Right lobe of liver (tissue), 6 donors: ENCODE measurements around the gene BTF3. TPM values are rescaled to one million over a fixed set of nuclear protein-coding genes. Genes with fewer than 3 reads are reported as not detected.

ENCODE experiments used
- ATAC-seq, 4 donors: fragments of 200-7000 bp; cut with Tn5 transposase; one replicate each; pipeline ENCODE4 v1.9.1; 2020; ENCODE audit warnings: mild to moderate bottlenecking in 4 of 4, moderate library complexity in 4 of 4
- DNase-seq, 3 donors: peaks; one replicate each; pipeline ENCODE4 v3.0.0-alpha.2; 2020
- H3K27ac ChIP-seq, 3 donors: fragments of 200-600 bp; one replicate each; pipeline ENCODE4 v1.8.0; 2022
- H3K27me3 ChIP-seq, 2 donors: fragments of 200-600 bp; one replicate each; pipeline ENCODE4 v1.8.0; 2022
- H3K36me3 ChIP-seq, 4 donors: fragments of 200-600 bp; sonication (generic) in 1 of 4; one replicate each; pipeline versions ENCODE4 v1.5.1 to v1.8.0; 2017 to 2022; ENCODE audit warnings: control low read depth in 1 of 4
- H3K4me1 ChIP-seq, 4 donors: fragments of 200-600 bp; sonication (generic) in 1 of 4; one replicate each; pipeline versions ENCODE4 v1.5.1 to v1.8.0; 2017 to 2022; ENCODE audit warnings: control low read depth in 1 of 4
- H3K4me3 ChIP-seq, 3 donors: fragments of 200-600 bp; one replicate each; pipeline ENCODE4 v1.8.0; 2022
- H3K9me3 ChIP-seq, 4 donors: fragments of 200-600 bp; sonication (generic) in 1 of 4; one replicate each; pipeline versions ENCODE4 v1.5.1 to v1.8.0; 2017 to 2022; ENCODE audit warnings: control low read depth in 1 of 4
- CTCF ChIP-seq, 4 donors: fragments of 200-600 bp in 3 of 4; fragments of 450-650 bp in 1 of 4; IDR thresholded peaks; one replicate each; pipeline versions ENCODE4 v1.5.1 to v1.8.0; 2016 to 2022; ENCODE audit warnings: antibody characterized with exemption in 4 of 4, mild to moderate bottlenecking in 2 of 4
- POLR2A ChIP-seq: fragments of 450-650 bp; IDR thresholded peaks from one replicate; pipeline ENCODE4 v1.6.1; 2017; ENCODE audit warnings: antibody characterized with exemption, mild to moderate bottlenecking
- WGBS: methylation state at CpG from one replicate; pipeline ENCODE4 v1.1.6; 2018; ENCODE audit warnings: low coverage, low lambda C conversion rate; ENCODE audit not compliant: insufficient coverage; ENCODE audit errors: missing lambda C conversion rate; 5-methylcytosine and 5-hydroxymethylcytosine counted together
- intact Hi-C, 2 donors: fragments of 100-400 bp; cut with DNase I; formaldehyde crosslinking; loops; one replicate each; pipeline versions ENCODE4 v1.11.2 to v1.14.1; 2022
- long read RNA-seq: library from polyadenylated mRNA; unstranded; transcript quantifications from one replicate; pipeline ENCODE4 v2.0.0, GENCODE V29; 2019
- total RNA-seq, 6 experiments: library from RNA; depleted of rRNA in 2 of 6; stranded (reverse); fragments of >200 nt in 2 of 6; fragmentation: NEBNext Ultra II Directional in 3 of 6; extraction: Animal tissue kit (Norgen Biotek cat#: 25700) in 3 of 6; gene quantifications; one replicate each; pipeline versions ENCODE4 v1.1.0 to v1.2.4, GENCODE V29; 2016 to 2023
- donor health status: DM: no; HTN: yes; CAD: no.
- donor health status: DM: no; HTN: no; CAD: no.
- donor health status: DM: no; HTN: no; CAD: no.
- donor health status: DM: no; HTN: yes; CAD: no.
- donor health status: DM: no; HTN: yes; CAD: no.

BTF3 gene
- total RNA-seq = 100 to 1,000 TPM; 157 to 250 (median 198) TPM
- long read RNA-seq, transcript BTF3-201 (6 exons, 897 nt) = major isoform, 152 of 162 reads
- long read RNA-seq, partial matches to known transcripts = 3 of 162 reads
- long read RNA-seq, other reads (novel, unspliced or antisense) = 5 of 162 reads

GRCh38 chr5:73498057-73498992 lies at the start of gene BTF3:
TSS of gene BTF3 (plus strand) at chr5:73498442. CDS start at chr5:73498668, 226 bp downstream.
- H3K27me3 ChIP-seq = no peaks in the 10 kb centered on the region
- intact Hi-C loops = no loop called here
- H3K4me1 ChIP-seq = peaks cover 0 to 16% (median 8%) of the 10 kb centered on the region in 4 donors
- TF ChIP-seq CTCF (IDR thresholded peaks at IDR 0.05) (no peak), POLR2A (peak; percentile 74)
- peak; percentile 98 to 99 (median 98) for ATAC-seq
- H3K27ac ChIP-seq = peak within 1 kb of the TSS; percentile 79 to 93 (median 86)
- peak within 1 kb of the TSS; percentile 85 to 91 (median 89) for H3K4me3 ChIP-seq
- WGBS = 0% methylated on average over 17 of the region's 67 CpGs
- H3K36me3 ChIP-seq = peaks cover 0 to 15% (median 9%) of the 10 kb centered on the region in 4 donors
- peak; percentile 96 to 98 (median 97) for DNase-seq
- no peaks in the 10 kb centered on the region for H3K9me3 ChIP-seq

GRCh38 chr5:73448463-73449136 lies 49.6 kb upstream of the BTF3 start, which contains the start of gene FOXD1:
TSS of gene FOXD1 (minus strand) at chr5:73448777. CDS start at chr5:73448362, 415 bp downstream.
- ATAC-seq (peak; percentile 59 to 75 (median 66)), DNase-seq (peak in 1 of 3 donors; percentile 57)
- no peak for TF ChIP-seq CTCF (IDR thresholded peaks at IDR 0.05)
- no peak for TF ChIP-seq POLR2A
- Histone ChIP-seq H3K27ac (no peak within 1 kb of the TSS), H3K27me3 (peaks cover 32 to 65% of the 10 kb centered on the region in 2 donors), H3K4me1 (peaks cover 0 to 9% (median 3%) of the 10 kb centered on the region in 4 donors), H3K9me3 (no peaks in the 10 kb centered on the region), H3K4me3 (peak within 1 kb of the TSS in 2 of 3 donors; percentile 10 to 28), H3K36me3 (no peaks in the 10 kb centered on the region)
- WGBS = under 1% methylated on average over 25 of the region's 59 CpGs
- intact Hi-C loops = no loop called here

GRCh38 chr5:73450137-73450536 lies 48.1 kb upstream of the BTF3 start:
- ATAC-seq (no peak), DNase-seq (no peak)
- Histone ChIP-seq H3K27me3 (peaks cover 20 to 50% of the 10 kb centered on the region in 2 donors), H3K36me3 (no peaks in the 10 kb centered on the region), H3K4me1 (peaks cover 0 to 9% (median 3%) of the 10 kb centered on the region in 4 donors), H3K9me3 (no peaks in the 10 kb centered on the region), H3K27ac (no peak overlapping the region), H3K4me3 (no peak overlapping the region)
- TF ChIP-seq POLR2A = no peak
- no peak for TF ChIP-seq CTCF (IDR thresholded peaks at IDR 0.05)
- intact Hi-C loops = no loop called here
- 11% methylated on average over 7 of the region's 7 CpGs for WGBS

GRCh38 chr5:73450672-73451223 lies 47.5 kb upstream of the BTF3 start:
- Histone ChIP-seq H3K27ac (no peak overlapping the region), H3K36me3 (no peaks in the 10 kb centered on the region), H3K4me1 (peaks cover 0 to 9% (median 3%) of the 10 kb centered on the region in 4 donors), H3K9me3 (no peaks in the 10 kb centered on the region), H3K4me3 (no peak overlapping the region), H3K27me3 (peaks cover 20 to 47% of the 10 kb centered on the region in 2 donors)
- intact Hi-C loops = no loop called here
- ATAC-seq (peak in 1 of 4 donors; percentile 4), DNase-seq (no peak)
- WGBS = 5% methylated on average over 27 of the region's 27 CpGs
- TF ChIP-seq CTCF (IDR thresholded peaks at IDR 0.05) = no peak
- TF ChIP-seq POLR2A = no peak
